MM.1S (cell line): ENCODE data around the gene FAM234A.
"Not testable (repeated sequence)": the region's sequence is repeated elsewhere in the genome, so short reads cannot be mapped to it uniquely, and the experiment has no call there.

Experiments
- DNase-seq: peaks from one replicate; pipeline ENCODE4 v3.0.0-alpha.2; 2015
- H2AFZ ChIP-seq: fragments of 300-600 bp; sonication (generic); 2 replicates; pipeline ENCODE4 v1.6.0; 2016; ENCODE audit warnings: antibody characterized with exemption, low read length
- H3F3A ChIP-seq: fragments of 300-600 bp; sonication (generic); 2 replicates; pipeline ENCODE4 v1.6.1; 2016; ENCODE audit warnings: mild to moderate bottlenecking, antibody characterized with exemption, low read length, moderate library complexity, mixed read lengths; ENCODE audit not compliant: insufficient read depth
- H3K27ac ChIP-seq: fragments of 300-600 bp; sonication (generic); 2 replicates; pipeline ENCODE4 v1.5.1; 2016; ENCODE audit warnings: mild to moderate bottlenecking, low read length
- H3K27me3 ChIP-seq: fragments of 300-600 bp; sonication (generic); replicated peaks from 2 replicates; pipeline ENCODE4 v1.6.0; 2016; ENCODE audit warnings: low read length; ENCODE audit not compliant: insufficient read depth
- H3K36me3 ChIP-seq: fragments of 300-600 bp; sonication (generic); replicated peaks from 2 replicates; pipeline ENCODE4 v1.6.1; 2016; ENCODE audit warnings: mild to moderate bottlenecking, low read length, mixed read lengths; ENCODE audit not compliant: insufficient read depth
- H3K4me1 ChIP-seq: fragments of 300-600 bp; sonication (generic); 2 replicates; pipeline ENCODE4 v1.6.1; 2016; ENCODE audit warnings: low read length, mixed read lengths
- H3K4me2 ChIP-seq: fragments of 300-600 bp; sonication (generic); 2 replicates; pipeline ENCODE4 v1.6.0; 2016; ENCODE audit warnings: low read depth, low read length
- H3K4me3 ChIP-seq: fragments of 300-600 bp; sonication (generic); 2 replicates; pipeline ENCODE4 v1.5.1; 2016; ENCODE audit warnings: low read length, mixed read lengths
- H3K79me2 ChIP-seq: fragments of 300-600 bp; sonication (generic); 2 replicates; pipeline ENCODE4 v1.6.1; 2016; ENCODE audit warnings: mixed run types, low read length, mixed read lengths
- H3K9ac ChIP-seq: fragments of 300-600 bp; sonication (generic); 2 replicates; pipeline ENCODE4 v1.6.1; 2016; ENCODE audit warnings: low read length, mixed read lengths
- H3K9me2 ChIP-seq: fragments of 300-600 bp; sonication (generic); replicated peaks from 2 replicates; pipeline ENCODE4 v1.6.1; 2016; ENCODE audit warnings: mild to moderate bottlenecking, low read length, mixed read lengths; ENCODE audit not compliant: insufficient read depth
- H3K9me3 ChIP-seq: fragments of 300-600 bp; sonication (generic); replicated peaks from 2 replicates; pipeline ENCODE4 v1.6.1; 2016; ENCODE audit warnings: mild to moderate bottlenecking, low read length, mixed read lengths; ENCODE audit not compliant: insufficient read depth
- H4K20me1 ChIP-seq: fragments of 300-600 bp; sonication (generic); 2 replicates; pipeline ENCODE4 v1.6.1; 2016; ENCODE audit warnings: mild to moderate bottlenecking, low read length, moderate library complexity, mixed read lengths; ENCODE audit not compliant: insufficient read depth
- CTCF ChIP-seq: fragments of 300-600 bp; sonication (generic); IDR thresholded peaks from 2 replicates; pipeline ENCODE4 v1.5.1; 2016; ENCODE audit warnings: antibody characterized with exemption, low read length, mixed read lengths
- EZH2 ChIP-seq: fragments of 300-600 bp; sonication (generic); optimal IDR thresholded peaks from 2 replicates; pipeline ENCODE3; 2017; ENCODE audit warnings: low read depth, mild to moderate bottlenecking, antibody characterized with exemption, low read length, mixed read lengths
- EZH2phosphoT487 ChIP-seq: fragments of 300-600 bp; sonication (generic); IDR thresholded peaks from 2 replicates; pipeline ENCODE4 v1.6.1; 2018; ENCODE audit warnings: antibody characterized with exemption, low read length

FAM234A gene

GRCh38 chr16:211631-212180 is 22.9 kb upstream of the FAM234A start:
- not testable (repeated sequence) for H3K9ac ChIP-seq, H3K4me3 ChIP-seq, H3K4me2 ChIP-seq, H3K9me3 ChIP-seq, H2AFZ ChIP-seq, H3K4me1 ChIP-seq, H3K9me2 ChIP-seq, H3F3A ChIP-seq, H3K27me3 ChIP-seq, H3K27ac ChIP-seq, DNase-seq, H4K20me1 ChIP-seq
- Histone ChIP-seq H3K79me2 (peaks cover 58% of the 10 kb centered on the region), H3K36me3 (peaks cover 12% of the 10 kb centered on the region)

- H3K79me2 ChIP-seq = peaks cover 65% of the 10 kb centered on the region
Observed at GRCh38 chr16:212999-213398, 21.6 kb upstream of the FAM234A start.

GRCh38 chr16:220021-220420 is 14.6 kb upstream of the FAM234A start:
- Histone ChIP-seq H3K27ac (no peak overlapping the region), H3K4me2 (no peak overlapping the region), H4K20me1 (no peaks in the 10 kb centered on the region; the same call in 1 of the 2 replicates), H3F3A (no peaks in the 10 kb centered on the region), H3K4me1 (no peaks in the 10 kb centered on the region), H3K9me3 (no peaks in the 10 kb centered on the region), H3K36me3 (peaks cover 9% of the 10 kb centered on the region), H3K79me2 (peaks cover 72% of the 10 kb centered on the region), H3K9me2 (no peaks in the 10 kb centered on the region), H3K27me3 (no peaks in the 10 kb centered on the region), H3K9ac (no peak overlapping the region), H3K4me3 (no peak overlapping the region), H2AFZ (no peak overlapping the region)
- TF ChIP-seq EZH2phosphoT487 (no peak), CTCF (no peak), EZH2 (no peak)
- DNase-seq = no peak

More at GRCh38 chr16:212999-213398, 21.6 kb upstream of the FAM234A start:
- Histone ChIP-seq H3K9ac (no peak overlapping the region), H3K27me3 (no peaks in the 10 kb centered on the region), H3K36me3 (peaks cover 10% of the 10 kb centered on the region), H4K20me1 (0 out of 2 replicates have a peak, but pooled peaks cover 3% of the 10 kb centered on the region), H3K27ac (no peak overlapping the region), H3K9me2 (no peaks in the 10 kb centered on the region), H3K4me3 (no peak overlapping the region), H3F3A (no peaks in the 10 kb centered on the region), H3K4me2 (no peak overlapping the region), H3K9me3 (no peaks in the 10 kb centered on the region), H2AFZ (no peak overlapping the region), H3K4me1 (no peaks in the 10 kb centered on the region)
- no peak for TF ChIP-seq EZH2phosphoT487
- no peak for TF ChIP-seq EZH2
- TF ChIP-seq CTCF = no peak
- no peak for DNase-seq

GRCh38 chr16:228151-228851 is 6.3 kb upstream of the FAM234A start:
- peaks cover 16% of the 10 kb centered on the region for H4K20me1 ChIP-seq
- peak overlapping the region; percentile 96 for H3K9ac ChIP-seq
- peaks cover 7% of the 10 kb centered on the region for H3K36me3 ChIP-seq
- TF ChIP-seq EZH2 (no peak), EZH2phosphoT487 (no peak), CTCF (no peak)
- peak overlapping the region; percentile 80 for H3K4me2 ChIP-seq
- H2AFZ ChIP-seq = 0 out of 2 replicates have a peak overlapping the region, but pooled peaks have one; percentile 75
- H3K4me3 ChIP-seq = peak overlapping the region; percentile 78
- H3K4me1 ChIP-seq = peaks cover 5% of the 10 kb centered on the region; the same call in 1 of the 2 replicates
- peaks cover 6% of the 10 kb centered on the region for H3F3A ChIP-seq
- peak; percentile 41 for DNase-seq
- H3K79me2 ChIP-seq = peaks cover 52% of the 10 kb centered on the region
- no peaks in the 10 kb centered on the region for H3K9me2 ChIP-seq
- no peaks in the 10 kb centered on the region for H3K9me3 ChIP-seq
- H3K27me3 ChIP-seq = no peaks in the 10 kb centered on the region
- peak overlapping the region; percentile 91; the same call in 1 of the 2 replicates for H3K27ac ChIP-seq
